NCI-H748 treated with DMSO at 0.1 percent for 48 hours (cell line): ENCODE data around the gene SHKBP1.
"Not testable (repeated sequence)": the region's sequence is repeated elsewhere in the genome, so short reads cannot be mapped to it uniquely, and the experiment has no call there.

ENCODE experiments used
- DNase-seq: peaks from one replicate; lab custom pipeline; 2025; lab: John Stamatoyannopoulos, UW

SHKBP1 gene

DNA sequence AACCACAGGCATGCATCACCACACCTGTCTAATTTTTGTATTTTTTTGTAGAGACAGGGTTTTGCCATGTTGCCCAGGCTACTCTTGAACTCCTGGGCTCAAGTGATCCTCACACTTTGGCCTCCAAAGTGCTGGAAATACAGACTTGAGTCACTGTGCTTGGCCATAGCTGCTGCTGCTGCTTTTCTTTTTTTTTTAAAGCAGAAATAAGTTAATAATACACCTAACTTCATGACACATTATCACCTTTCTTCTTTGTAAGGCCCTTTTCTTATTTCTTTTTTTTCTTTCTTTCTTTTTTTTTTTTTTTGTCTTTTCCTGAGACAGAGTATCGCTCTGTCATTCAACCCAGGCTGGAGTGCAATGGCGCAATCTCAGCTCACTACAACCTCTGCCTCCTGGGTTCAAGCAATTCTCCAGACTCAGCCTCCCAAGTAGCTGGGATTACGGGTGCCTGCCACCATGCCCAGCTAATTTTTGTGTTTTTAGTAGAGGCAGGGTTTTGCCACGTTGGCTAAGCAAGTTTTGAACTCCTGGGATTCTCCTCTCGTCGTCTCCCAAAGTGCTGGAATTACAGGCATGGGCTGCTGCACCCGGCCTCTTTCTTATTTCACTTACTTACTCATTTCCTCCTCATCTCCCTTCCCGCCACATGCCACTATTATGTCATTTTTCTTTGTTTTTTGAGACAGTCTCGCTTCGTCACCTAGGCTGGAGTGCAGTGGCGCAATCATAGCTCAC is 8.7 kb downstream of the SHKBP1 start:
- no peak for DNase-seq

- DNase-seq: no peak
Observed at GRCh38 chr19:40585982-40586422, 9.3 kb downstream of the SHKBP1 start.

DNA sequence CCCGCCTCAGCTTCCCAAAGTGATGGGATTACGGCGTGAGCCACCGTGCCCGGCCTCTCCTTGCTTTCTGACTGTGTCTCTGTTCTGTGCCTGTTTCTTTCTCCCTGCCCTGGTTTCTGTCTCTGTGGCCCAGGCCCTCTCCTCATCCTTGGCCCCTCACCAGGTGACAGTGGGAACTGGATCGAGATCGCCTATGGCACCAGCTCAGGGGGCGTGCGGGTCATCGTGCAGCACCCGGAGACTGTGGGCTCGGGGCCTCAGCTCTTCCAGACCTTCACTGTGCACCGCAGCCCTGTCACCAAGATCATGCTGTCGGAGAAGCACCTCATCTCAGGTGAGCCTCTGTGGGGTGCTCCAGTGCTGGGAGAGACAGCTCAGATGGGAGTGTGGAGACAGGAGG is 9.9 kb downstream of the SHKBP1 start:
- DNase-seq: no peak

DNA sequence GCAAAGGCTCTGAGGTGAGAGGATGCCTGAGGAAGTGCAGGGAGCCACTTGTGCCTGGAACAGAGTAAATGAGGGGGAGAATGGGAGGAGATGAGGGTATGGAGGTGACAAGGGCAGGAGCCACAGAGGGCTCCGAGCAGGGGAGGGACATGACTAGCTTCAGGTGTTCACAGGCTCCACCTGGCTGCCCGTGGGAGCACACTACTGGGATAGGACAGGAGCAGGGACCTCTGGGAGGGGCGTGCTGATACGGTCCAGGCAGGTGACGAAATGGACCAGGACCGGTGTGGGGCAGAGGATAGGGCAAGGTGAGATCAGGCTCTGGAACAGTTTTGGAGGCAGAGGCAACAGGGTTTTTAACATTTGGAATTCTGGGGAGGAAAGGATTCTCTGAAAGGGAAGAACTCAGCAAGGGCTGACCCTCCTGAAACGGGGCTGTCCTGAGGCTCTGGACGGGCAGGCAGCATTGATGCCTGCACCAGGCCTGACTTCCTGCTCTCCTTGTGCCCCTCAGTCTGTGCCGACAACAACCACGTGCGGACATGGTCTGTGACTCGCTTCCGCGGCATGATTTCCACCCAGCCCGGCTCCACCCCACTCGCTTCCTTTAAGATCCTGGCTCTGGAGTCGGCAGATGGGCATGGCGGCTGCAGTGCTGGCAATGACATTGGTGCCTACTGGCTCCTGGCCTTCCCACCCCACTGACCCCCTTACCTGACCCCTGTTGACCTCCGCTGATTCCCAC is 11.6 kb downstream of the SHKBP1 start:
- DNase-seq: no peak

GRCh38 chr19:40588926-40589569 is 12.4 kb downstream of the SHKBP1 start:
- DNase-seq: no peak

DNA sequence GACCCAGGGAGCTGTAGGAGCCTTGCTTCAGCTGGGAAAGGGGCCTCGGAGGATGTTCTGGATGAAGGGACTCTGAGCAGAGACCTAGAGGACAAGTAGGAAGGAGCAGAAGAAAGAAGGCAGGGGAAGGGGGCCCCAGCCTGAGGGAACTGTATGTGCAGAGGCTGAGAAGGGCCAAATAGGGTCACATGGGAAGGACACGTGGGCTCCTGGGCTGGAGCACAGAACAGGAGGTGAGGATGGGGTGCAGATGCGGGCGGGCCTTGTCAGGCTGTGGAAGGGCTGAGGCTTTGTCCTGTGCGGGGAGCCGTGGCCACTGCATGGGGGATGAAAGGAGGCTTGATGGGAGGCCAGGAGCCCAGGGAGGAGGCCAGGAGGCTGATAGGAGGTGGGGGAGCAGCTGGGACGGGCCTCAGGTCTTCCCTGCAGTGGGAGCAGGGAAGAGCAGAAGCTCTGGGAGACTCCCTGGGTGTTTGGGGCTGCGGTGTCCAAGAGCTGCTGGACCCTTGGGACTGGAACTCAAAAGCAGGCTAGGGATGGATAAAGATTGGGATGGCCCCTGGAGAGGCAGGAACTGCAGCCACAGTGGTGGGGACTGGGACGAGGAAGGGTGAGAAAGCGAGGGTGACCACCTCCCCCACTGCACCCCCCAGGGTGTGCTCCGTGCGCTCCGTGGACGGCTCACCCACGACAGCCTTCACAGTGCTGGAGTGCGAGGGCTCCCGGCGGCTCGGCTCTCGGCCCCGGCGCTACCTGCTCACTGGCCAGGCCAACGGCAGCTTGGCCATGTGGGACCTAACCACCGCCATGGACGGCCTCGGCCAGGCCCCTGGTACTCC is 13.1 kb downstream of the SHKBP1 start:
- no peak for DNase-seq

- no peak for DNase-seq
Observed at GRCh38 chr19:40590464-40591265, 14.0 kb downstream of the SHKBP1 start.

- not testable (repeated sequence) for DNase-seq
Observed at GRCh38 chr19:40591724-40592123, 15.1 kb downstream of the SHKBP1 start.

DNA sequence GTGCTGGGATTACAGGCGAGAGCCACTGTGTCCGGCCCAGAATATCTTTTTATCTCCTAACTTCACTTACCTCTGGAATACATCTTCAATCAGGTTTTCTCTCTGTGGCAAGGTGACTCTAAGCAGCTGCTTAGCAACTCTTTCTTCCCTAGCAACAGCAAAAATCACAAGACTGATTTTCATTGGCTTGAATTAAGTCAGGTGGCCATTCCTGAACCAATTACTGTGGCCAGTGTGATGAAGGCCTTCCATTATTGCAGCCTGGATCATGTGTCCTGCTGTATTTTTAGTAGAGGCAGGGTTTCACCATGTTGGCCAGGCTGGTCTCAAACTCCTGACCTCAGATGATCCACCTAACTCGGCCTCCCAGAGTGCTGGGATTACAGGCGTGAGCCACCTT is 15.5 kb downstream of the SHKBP1 start:
- peak; percentile 37 for DNase-seq

DNA sequence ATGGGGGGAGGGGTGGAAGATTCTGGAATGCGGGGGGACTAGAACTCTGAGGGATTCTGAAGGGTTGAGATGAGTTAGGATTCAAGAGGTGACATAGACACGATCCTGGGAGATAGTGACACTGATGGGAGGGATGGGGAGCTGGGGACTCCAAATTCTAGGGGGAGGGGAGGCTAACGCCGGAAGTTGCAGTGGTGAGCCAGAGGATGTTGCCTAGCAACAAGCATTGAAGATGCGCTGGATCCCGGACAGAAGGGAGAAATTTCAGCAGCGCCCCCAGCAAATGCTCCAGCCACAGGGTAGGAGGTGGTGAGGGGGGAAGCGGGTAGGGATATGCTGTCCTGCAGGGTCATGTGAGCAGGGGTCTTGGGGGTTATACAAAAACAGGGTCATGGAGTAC is 17.6 kb downstream of the SHKBP1 start:
- DNase-seq: peak; percentile 28

DNA sequence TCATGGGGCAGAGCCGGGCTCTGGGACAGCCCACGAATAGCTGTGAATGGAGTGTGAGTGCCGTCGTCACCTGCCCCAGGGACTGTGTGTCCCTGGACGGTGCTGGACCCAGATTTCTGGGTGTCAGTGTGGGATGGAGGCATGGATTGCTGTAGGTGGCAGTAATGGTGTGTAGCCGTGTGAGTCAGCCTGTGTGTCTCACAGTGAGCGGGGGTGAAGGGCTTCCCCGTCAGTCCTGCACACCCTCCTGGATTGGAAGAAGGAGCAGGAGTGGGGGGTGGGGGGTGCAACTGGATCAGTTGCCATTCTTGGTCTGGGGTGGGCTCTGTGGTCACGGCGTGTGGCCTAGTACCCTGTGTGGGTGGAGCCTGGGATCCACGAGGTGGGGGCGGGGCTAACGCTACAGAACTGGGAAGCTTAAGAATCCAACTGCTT is 18.0 kb downstream of the SHKBP1 start:
- DNase-seq: no peak

- no peak for DNase-seq
Observed at GRCh38 chr19:40596608-40597328, 20.1 kb downstream of the SHKBP1 start.

GRCh38 chr19:40597329-40597838 is 20.7 kb downstream of the SHKBP1 start:
- no peak for DNase-seq

- peak; percentile 91 for DNase-seq
Observed at GRCh38 chr19:40598121-40598917, 21.6 kb downstream of the SHKBP1 start.

- DNase-seq: no peak
Observed at GRCh38 chr19:40598918-40599307, 22.2 kb downstream of the SHKBP1 start.

DNA sequence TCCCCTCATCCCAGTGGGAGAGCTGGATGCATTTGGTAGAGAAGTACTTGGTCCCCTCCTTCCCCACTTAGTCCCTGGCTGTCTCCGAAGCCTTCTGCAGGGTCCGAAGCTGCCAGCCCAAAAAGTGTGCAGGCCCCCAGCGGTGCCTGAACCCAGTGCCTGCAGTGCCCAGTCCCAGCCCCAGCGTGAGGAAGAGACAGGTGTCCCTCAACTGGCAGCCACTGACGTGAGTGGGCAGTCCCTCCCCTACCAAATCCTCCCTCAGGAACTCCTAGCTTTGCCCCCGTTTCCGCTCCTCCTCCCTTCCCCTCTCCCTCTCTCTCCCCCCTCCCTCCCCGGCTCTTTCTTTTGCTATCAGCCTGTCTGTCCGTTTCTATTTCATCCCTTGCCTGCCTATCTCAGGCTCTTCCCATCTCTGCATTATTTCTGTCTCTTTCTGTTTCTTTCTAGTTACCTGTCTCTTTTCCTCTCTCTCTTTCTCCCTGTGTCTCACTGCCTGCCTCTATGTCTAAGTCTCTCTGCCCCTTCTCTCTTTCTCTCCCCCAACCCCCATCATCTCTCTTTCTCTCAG is 22.7 kb downstream of the SHKBP1 start:
- DNase-seq: no peak

GRCh38 chr19:40599902-40600569 is 23.4 kb downstream of the SHKBP1 start:
- DNase-seq: no peak

- no peak for DNase-seq
Observed at GRCh38 chr19:40600570-40601133, 24.0 kb downstream of the SHKBP1 start.
